NCI-H2227 treated with DMSO at 0.1 percent for 48 hours (cell line): ENCODE results near the gene RNF32.
"Not testable (repeated sequence)": the region's sequence is repeated elsewhere in the genome, so short reads cannot be mapped to it uniquely, and the experiment has no call there.

Experiments
- DNase-seq: peaks from one replicate; lab custom pipeline; 2025; lab: John Stamatoyannopoulos, UW

RNF32 gene

GRCh38 chr7:156676263-156676662 lies 35.7 kb downstream of the RNF32 start:
- DNase-seq = no peak

- DNase-seq = no peak
These were observed 36.9 kb downstream of the RNF32 start for GRCh38 chr7:156677374-156678054.

- DNase-seq = no peak
These were observed 39.7 kb downstream of the RNF32 start for GRCh38 chr7:156680281-156680680.

- no peak for DNase-seq
These were observed 42.4 kb downstream of the RNF32 start for GRCh38 chr7:156682928-156683327.

- no peak for DNase-seq
These were observed 43.7 kb downstream of the RNF32 start for GRCh38 chr7:156684251-156684650.

- DNase-seq = no peak
These were observed 44.1 kb downstream of the RNF32 start for GRCh38 chr7:156684661-156685060.

- DNase-seq = no peak
These were observed 51.2 kb downstream of the RNF32 start for GRCh38 chr7:156691764-156692163.

- no peak for DNase-seq
These were observed 52.3 kb downstream of the RNF32 start for GRCh38 chr7:156692849-156693248.

GRCh38 chr7:156693627-156694026 lies 53.1 kb downstream of the RNF32 start:
- DNase-seq = no peak

- DNase-seq = not testable (repeated sequence)
These were observed 56.7 kb downstream of the RNF32 start for GRCh38 chr7:156697283-156697682.

GRCh38 chr7:156698512-156698911 lies 57.9 kb downstream of the RNF32 start:
- not testable (repeated sequence) for DNase-seq

- not testable (repeated sequence) for DNase-seq
These were observed 61.2 kb downstream of the RNF32 start for GRCh38 chr7:156701787-156702186.

GRCh38 chr7:156702399-156702798 lies 61.8 kb downstream of the RNF32 start:
- DNase-seq = no peak

GRCh38 chr7:156703209-156703608 lies 62.6 kb downstream of the RNF32 start:
- no peak for DNase-seq

GRCh38 chr7:156703773-156704482 lies 63.4 kb downstream of the RNF32 start:
- no peak for DNase-seq

- no peak for DNase-seq
These were observed 81.7 kb downstream of the RNF32 start for GRCh38 chr7:156722043-156722826.

- DNase-seq = no peak
These were observed 84.5 kb downstream of the RNF32 start for GRCh38 chr7:156725073-156725472.

GRCh38 chr7:156725936-156726335 lies 85.4 kb downstream of the RNF32 start:
- DNase-seq = no peak
